Astrocyte (in vitro differentiated cells and primary cell): ENCODE measurements around the gene NPTN. TPM values are rescaled to one million over a fixed set of nuclear protein-coding genes. Genes with fewer than 3 reads are reported as not detected.

Experiments used
- DNase-seq: peaks from one replicate; pipeline ENCODE4 v3.0.0-alpha.2; 2010; ENCODE audit warnings: low read depth
- FAIRE-seq: peaks from 2 replicates; lab custom pipeline; 2011; peaks lifted over from hg19 to GRCh38; lab: Jason Lieb, UNC
- H2AFZ ChIP-seq: 2 replicates; pipeline ENCODE4 v1.6.0; 2012; ENCODE audit warnings: low read depth, low read length, inconsistent platforms
- H3K27ac ChIP-seq: 2 replicates; pipeline ENCODE4 v1.5.1; 2011; ENCODE audit warnings: low read depth, low read length, inconsistent platforms
- H3K27me3 ChIP-seq: 2 replicates; pipeline ENCODE4 v1.6.0; 2011; ENCODE audit warnings: low read length, inconsistent platforms; ENCODE audit not compliant: insufficient read depth
- H3K36me3 ChIP-seq: 2 replicates; pipeline ENCODE4 v1.5.1; 2011; ENCODE audit warnings: low read length, inconsistent platforms; ENCODE audit not compliant: insufficient read depth
- H3K4me1 ChIP-seq: 2 replicates; pipeline ENCODE4 v1.5.1; 2011; ENCODE audit warnings: low read length, inconsistent platforms; ENCODE audit not compliant: insufficient read depth
- H3K4me2 ChIP-seq: 2 replicates; pipeline ENCODE4 v1.6.0; 2012; ENCODE audit warnings: low read length, inconsistent platforms
- H3K4me3 ChIP-seq: 2 replicates; pipeline ENCODE4 v1.5.1; 2011; ENCODE audit warnings: low read depth, mild to moderate bottlenecking, low read length, inconsistent platforms; ENCODE audit not compliant: insufficient read depth
- H3K79me2 ChIP-seq: 2 replicates; pipeline ENCODE4 v1.6.0; 2012; ENCODE audit warnings: mild to moderate bottlenecking, low read length, inconsistent platforms; ENCODE audit not compliant: insufficient read depth
- H3K9ac ChIP-seq: 2 replicates; pipeline ENCODE4 v1.6.0; 2012; ENCODE audit warnings: mild to moderate bottlenecking, low read length, inconsistent platforms
- H3K9me3 ChIP-seq: 2 replicates; pipeline ENCODE4 v1.5.1; 2012; ENCODE audit warnings: low read depth, mild to moderate bottlenecking, low read length, inconsistent platforms; ENCODE audit not compliant: insufficient read depth
- H4K20me1 ChIP-seq: 2 replicates; pipeline ENCODE4 v1.6.0; 2012; ENCODE audit warnings: low read length, inconsistent platforms; ENCODE audit not compliant: insufficient read depth
- H3K27ac Mint-ChIP-seq: one replicate; pipeline ENCODE4 v1.8.0; 2021; ENCODE audit warnings: mild to moderate bottlenecking, mixed read lengths; ENCODE audit not compliant: unreplicated experiment
- H3K27me3 Mint-ChIP-seq: one replicate; pipeline ENCODE4 v1.8.0; 2021; ENCODE audit warnings: low read depth, mixed read lengths; ENCODE audit not compliant: unreplicated experiment
- H3K36me3 Mint-ChIP-seq: one replicate; pipeline ENCODE4 v1.8.0; 2021; ENCODE audit warnings: low read depth, mixed read lengths; ENCODE audit not compliant: unreplicated experiment
- H3K4me1 Mint-ChIP-seq: one replicate; pipeline ENCODE4 v1.8.0; 2021; ENCODE audit warnings: low read depth, mixed read lengths; ENCODE audit not compliant: unreplicated experiment
- H3K4me3 Mint-ChIP-seq: one replicate; pipeline ENCODE4 v1.8.0; 2021; ENCODE audit warnings: mild to moderate bottlenecking, moderate library complexity, mixed read lengths; ENCODE audit not compliant: unreplicated experiment
- H3K9me3 Mint-ChIP-seq: one replicate; pipeline ENCODE4 v1.8.0; 2021; ENCODE audit warnings: mild to moderate bottlenecking, mixed read lengths; ENCODE audit not compliant: unreplicated experiment
- CTCF ChIP-seq: IDR thresholded peaks from 2 replicates; pipeline ENCODE4 v1.5.1; 2011; ENCODE audit warnings: low read depth, mild to moderate bottlenecking, inconsistent platforms, low read length, moderate library complexity; ENCODE audit not compliant: insufficient read depth
- EZH2 ChIP-seq: IDR thresholded peaks from 2 replicates; pipeline ENCODE4 v1.6.1; 2012; ENCODE audit warnings: mild to moderate bottlenecking, low read length, inconsistent platforms; ENCODE audit not compliant: insufficient read depth
- total RNA-seq: library from RNA; stranded (reverse); gene quantifications from 2 replicates; pipeline ENCODE4 v1.2.1, GENCODE V29; 2021

Gene NPTN
- total RNA-seq, 1 donor from 2014 or later, result 281 TPM

- Histone ChIP-seq H3K9me3 (no peaks in the 10 kb centered on the region), H2AFZ (no peak overlapping the region), H3K9ac (no peak overlapping the region), H3K4me3 (no peak overlapping the region), H3K36me3 (no peaks in the 10 kb centered on the region), H3K27ac (no peak overlapping the region), H4K20me1 (peaks cover 98% of the 10 kb centered on the region), H3K79me2 (peaks cover 98% of the 10 kb centered on the region), H3K27me3 (no peaks in the 10 kb centered on the region), H3K4me2 (no peak overlapping the region), H3K4me1 (peaks cover 9% of the 10 kb centered on the region)
- H3K9me3 Mint-ChIP-seq, result no peaks in the 10 kb centered on the region
- H3K27ac Mint-ChIP-seq, result no peak overlapping the region
- no peaks in the 10 kb centered on the region for H3K27me3 Mint-ChIP-seq
- peaks cover 48% of the 10 kb centered on the region for H3K4me1 Mint-ChIP-seq
- FAIRE-seq, result no peak
- TF ChIP-seq EZH2, result no peak
- TF ChIP-seq CTCF, result no peak
- H3K36me3 Mint-ChIP-seq, result peaks cover 5% of the 10 kb centered on the region
- H3K4me3 Mint-ChIP-seq, result no peak overlapping the region
- DNase-seq, result no peak
These were observed 25.3 kb downstream of the NPTN start for GRCh38 chr15:73607843-73608242.

GRCh38 chr15:73607405-73607804, 25.8 kb downstream of the NPTN start:
- peaks cover 100% of the 10 kb centered on the region for H4K20me1 ChIP-seq
- H2AFZ ChIP-seq, result no peak overlapping the region
- H3K4me3 Mint-ChIP-seq, result no peak overlapping the region
- no peaks in the 10 kb centered on the region for H3K9me3 Mint-ChIP-seq
- DNase-seq, result no peak
- no peaks in the 10 kb centered on the region for H3K27me3 Mint-ChIP-seq
- TF ChIP-seq EZH2 (no peak), CTCF (no peak)
- H3K27ac Mint-ChIP-seq, result no peak overlapping the region
- H3K27ac ChIP-seq, result no peak overlapping the region
- peaks cover 5% of the 10 kb centered on the region for H3K36me3 Mint-ChIP-seq
- no peak overlapping the region for H3K4me3 ChIP-seq
- peaks cover 48% of the 10 kb centered on the region for H3K4me1 Mint-ChIP-seq
- no peaks in the 10 kb centered on the region for H3K36me3 ChIP-seq
- no peak overlapping the region for H3K9ac ChIP-seq
- H3K27me3 ChIP-seq, result no peaks in the 10 kb centered on the region
- H3K4me2 ChIP-seq, result no peak overlapping the region
- peaks cover 99% of the 10 kb centered on the region for H3K79me2 ChIP-seq
- no peaks in the 10 kb centered on the region for H3K9me3 ChIP-seq
- H3K4me1 ChIP-seq, result peaks cover 13% of the 10 kb centered on the region
- no peak for FAIRE-seq

- H3K4me1 ChIP-seq, result peaks cover 28% of the 10 kb centered on the region
- DNase-seq (no peak), FAIRE-seq (no peak)
- no peak overlapping the region for H3K9ac ChIP-seq
- no peaks in the 10 kb centered on the region for H3K36me3 ChIP-seq
- peaks cover 100% of the 10 kb centered on the region for H4K20me1 ChIP-seq
- H3K79me2 ChIP-seq, result peaks cover 98% of the 10 kb centered on the region
- Mint-ChIP-seq H3K4me1 (peaks cover 48% of the 10 kb centered on the region), H3K27me3 (no peaks in the 10 kb centered on the region), H3K36me3 (peaks cover 5% of the 10 kb centered on the region), H3K9me3 (no peaks in the 10 kb centered on the region), H3K4me3 (no peak overlapping the region), H3K27ac (peak overlapping the region; percentile 60)
- H2AFZ ChIP-seq, result no peak overlapping the region
- H3K4me2 ChIP-seq, result no peak overlapping the region
- no peaks in the 10 kb centered on the region for H3K9me3 ChIP-seq
- H3K27ac ChIP-seq, result no peak overlapping the region
- H3K27me3 ChIP-seq, result no peaks in the 10 kb centered on the region
- H3K4me3 ChIP-seq, result no peak overlapping the region
- TF ChIP-seq CTCF, result no peak
- TF ChIP-seq EZH2, result no peak
These were observed 27.3 kb downstream of the NPTN start for GRCh38 chr15:73605759-73606436.
